DOHH2 (cell line): ENCODE results near the gene PLCD4.

ENCODE experiments used
- H3F3A ChIP-seq: fragments of 200-600 bp; sonication (generic), shearing (Covaris generic); 2 replicates; pipeline ENCODE4 v1.6.0; 2016; ENCODE audit warnings: antibody characterized with exemption, mild to moderate bottlenecking; ENCODE audit not compliant: control insufficient read depth, insufficient read depth
- H3K27ac ChIP-seq: fragments of 200-600 bp; sonication (generic); 2 replicates; pipeline ENCODE4 v1.5.1; 2014; ENCODE audit warnings: low read depth, mild to moderate bottlenecking, low read length, moderate library complexity
- H3K27me3 ChIP-seq: fragments of 200-600 bp; sonication (generic); 2 replicates; pipeline ENCODE4 v1.6.1; 2014; ENCODE audit warnings: mild to moderate bottlenecking, low read length, mixed read lengths; ENCODE audit not compliant: control insufficient read depth
- H3K36me3 ChIP-seq: fragments of 200-600 bp; sonication (generic); 2 replicates; pipeline ENCODE4 v1.6.1; 2014; ENCODE audit warnings: mild to moderate bottlenecking, low read length, moderate library complexity, mixed read lengths; ENCODE audit not compliant: control insufficient read depth
- H3K4me1 ChIP-seq: fragments of 200-600 bp; sonication (generic); 2 replicates; pipeline ENCODE4 v1.6.1; 2014; ENCODE audit warnings: mild to moderate bottlenecking, low read length, mixed read lengths; ENCODE audit not compliant: control insufficient read depth
- H3K4me2 ChIP-seq: fragments of 200-600 bp; sonication (generic); 2 replicates; pipeline ENCODE4 v1.6.0; 2014; ENCODE audit warnings: mild to moderate bottlenecking, low read length, moderate library complexity
- H3K4me3 ChIP-seq: fragments of 200-600 bp; sonication (generic); 2 replicates; pipeline ENCODE4 v1.5.1; 2014; ENCODE audit warnings: mild to moderate bottlenecking, low read length, mixed read lengths
- H3K79me2 ChIP-seq: fragments of 200-600 bp; sonication (generic); 2 replicates; pipeline ENCODE4 v1.6.1; 2014; ENCODE audit warnings: mild to moderate bottlenecking, low read length, mixed read lengths; ENCODE audit not compliant: control insufficient read depth
- H3K9me2 ChIP-seq: fragments of 200-600 bp; sonication (generic); replicated peaks from 2 replicates; pipeline ENCODE4 v1.6.1; 2014; ENCODE audit warnings: mild to moderate bottlenecking, low read length, mixed read lengths; ENCODE audit not compliant: control insufficient read depth
- H3K9me3 ChIP-seq: fragments of 200-600 bp; sonication (generic); 2 replicates; pipeline ENCODE4 v1.6.1; 2014; ENCODE audit warnings: antibody characterized with exemption, low read length, mixed read lengths; ENCODE audit not compliant: control insufficient read depth, insufficient read depth
- H4K20me1 ChIP-seq: fragments of 200-600 bp; sonication (generic); 2 replicates; pipeline ENCODE4 v1.6.0; 2014; ENCODE audit warnings: low read depth, mild to moderate bottlenecking, antibody characterized with exemption, low read length, moderate library complexity; ENCODE audit not compliant: control insufficient read depth, insufficient read depth
- CTCF ChIP-seq: fragments of 200-600 bp; sonication (generic); IDR thresholded peaks from one replicate; pipeline ENCODE4 v1.5.1; 2014; ENCODE audit warnings: antibody characterized with exemption, mild to moderate bottlenecking, low read depth, low read length; ENCODE audit not compliant: poor library complexity, severe bottlenecking
- EZH2phosphoT487 ChIP-seq: fragments of 200-600 bp; sonication (generic); IDR thresholded peaks from 2 replicates; pipeline ENCODE4 v1.6.1; 2017; ENCODE audit warnings: borderline replicate concordance, mild to moderate bottlenecking, antibody characterized with exemption, low read length, moderate library complexity, mixed read lengths

PLCD4 gene

DNA sequence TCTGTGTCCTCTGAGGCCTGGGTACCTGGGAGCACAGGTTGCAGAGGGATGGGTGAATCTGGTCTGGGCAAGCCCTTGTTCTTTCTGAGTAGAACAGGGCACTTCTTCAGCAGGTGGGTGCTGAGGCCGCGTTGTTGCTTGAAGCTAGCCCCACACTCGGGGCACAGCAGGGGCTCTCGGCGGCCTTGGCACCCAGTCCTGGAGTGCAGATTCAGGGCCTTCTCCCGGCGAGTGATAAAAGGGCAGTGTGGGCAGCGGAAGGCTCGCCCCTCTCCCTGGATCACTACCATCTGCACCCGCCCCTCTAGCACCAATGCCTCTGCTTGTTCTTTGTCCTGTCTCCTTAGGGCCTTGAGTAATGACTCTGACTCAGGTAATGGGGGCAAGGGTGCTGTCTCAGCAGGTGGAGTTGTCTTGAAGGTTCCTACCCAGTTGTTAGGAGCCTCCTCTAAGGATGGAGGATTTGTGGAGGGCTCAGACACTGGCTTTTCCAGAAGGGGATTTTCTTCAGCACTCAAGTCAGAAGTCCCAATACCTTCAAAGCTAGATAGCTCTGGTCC, 36.1 kb downstream of the PLCD4 start:
- H3K4me2 ChIP-seq: no peak overlapping the region
- peaks cover 16% of the 10 kb centered on the region for H3K79me2 ChIP-seq
- H3K27me3 ChIP-seq: no peaks in the 10 kb centered on the region
- no peaks in the 10 kb centered on the region for H3K9me3 ChIP-seq
- no peaks in the 10 kb centered on the region for H3K4me1 ChIP-seq
- no peak overlapping the region for H3K4me3 ChIP-seq
- no peak for TF ChIP-seq CTCF
- TF ChIP-seq EZH2phosphoT487: no peak
- H3K9me2 ChIP-seq: no peaks in the 10 kb centered on the region
- H4K20me1 ChIP-seq: peaks cover 9% of the 10 kb centered on the region; the same call in 1 of the 2 replicates
- H3K27ac ChIP-seq: no peak overlapping the region
- H3K36me3 ChIP-seq: peaks cover 87% of the 10 kb centered on the region
- no peaks in the 10 kb centered on the region for H3F3A ChIP-seq

GRCh38 chr2:218644721-218645120, 37.0 kb downstream of the PLCD4 start:
- Histone ChIP-seq H3F3A (no peaks in the 10 kb centered on the region), H4K20me1 (peaks cover 9% of the 10 kb centered on the region; the same call in 1 of the 2 replicates)
- TF ChIP-seq EZH2phosphoT487 (no peak), CTCF (no peak)

DNA sequence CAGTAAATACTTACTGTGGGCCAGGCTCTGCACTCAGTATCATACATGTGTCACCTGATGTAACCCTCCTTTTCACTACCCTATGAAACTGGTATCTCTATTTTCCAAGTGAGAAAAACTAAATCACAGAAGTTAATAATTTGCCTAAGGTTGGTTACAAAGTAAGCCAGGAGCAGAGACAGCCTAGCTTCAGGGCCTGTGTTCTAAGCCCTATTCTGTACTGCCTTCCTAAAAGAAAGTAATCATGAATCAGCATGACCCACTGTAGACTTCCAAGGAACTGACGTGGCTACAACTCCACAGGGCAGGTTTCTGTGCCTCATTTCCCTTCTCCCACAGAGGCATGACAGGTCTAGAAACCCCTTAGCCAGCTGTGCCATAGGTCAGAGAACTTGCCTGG, 37.4 kb downstream of the PLCD4 start:
- H4K20me1 ChIP-seq: peaks cover 9% of the 10 kb centered on the region; the same call in 1 of the 2 replicates
- H3K9me2 ChIP-seq: no peaks in the 10 kb centered on the region
- TF ChIP-seq EZH2phosphoT487 (no peak), CTCF (no peak)
- H3K4me1 ChIP-seq: no peaks in the 10 kb centered on the region
- no peaks in the 10 kb centered on the region; the same call in 1 of the 2 replicates for H3F3A ChIP-seq
- no peak overlapping the region for H3K4me3 ChIP-seq
- H3K27ac ChIP-seq: no peak overlapping the region
- H3K4me2 ChIP-seq: no peak overlapping the region
- peaks cover 20% of the 10 kb centered on the region for H3K79me2 ChIP-seq
- peaks cover 92% of the 10 kb centered on the region for H3K36me3 ChIP-seq
- no peaks in the 10 kb centered on the region for H3K9me3 ChIP-seq
- H3K27me3 ChIP-seq: no peaks in the 10 kb centered on the region

More at GRCh38 chr2:218644721-218645120, 37.0 kb downstream of the PLCD4 start:
- H3K27me3 ChIP-seq: no peaks in the 10 kb centered on the region
- no peaks in the 10 kb centered on the region for H3K4me1 ChIP-seq
- peaks cover 90% of the 10 kb centered on the region for H3K36me3 ChIP-seq
- H3K4me3 ChIP-seq: no peak overlapping the region
- H3K27ac ChIP-seq: no peak overlapping the region
- no peaks in the 10 kb centered on the region for H3K9me3 ChIP-seq
- peaks cover 20% of the 10 kb centered on the region for H3K79me2 ChIP-seq
- no peaks in the 10 kb centered on the region for H3K9me2 ChIP-seq
- no peak overlapping the region for H3K4me2 ChIP-seq
